Measurements from ENCODE around the gene TMEM121. TPM values are rescaled to one million over a fixed set of nuclear protein-coding genes. Genes with fewer than 3 reads are reported as not detected.
A peak's percentile ranks its signal among the peaks of the same experiment; 100 is the strongest.

The TMEM121 gene
- total RNA-seq, 4 donors from 2014 or later, result 0.48 to 0.96 TPM; not detected in 2

DNA sequence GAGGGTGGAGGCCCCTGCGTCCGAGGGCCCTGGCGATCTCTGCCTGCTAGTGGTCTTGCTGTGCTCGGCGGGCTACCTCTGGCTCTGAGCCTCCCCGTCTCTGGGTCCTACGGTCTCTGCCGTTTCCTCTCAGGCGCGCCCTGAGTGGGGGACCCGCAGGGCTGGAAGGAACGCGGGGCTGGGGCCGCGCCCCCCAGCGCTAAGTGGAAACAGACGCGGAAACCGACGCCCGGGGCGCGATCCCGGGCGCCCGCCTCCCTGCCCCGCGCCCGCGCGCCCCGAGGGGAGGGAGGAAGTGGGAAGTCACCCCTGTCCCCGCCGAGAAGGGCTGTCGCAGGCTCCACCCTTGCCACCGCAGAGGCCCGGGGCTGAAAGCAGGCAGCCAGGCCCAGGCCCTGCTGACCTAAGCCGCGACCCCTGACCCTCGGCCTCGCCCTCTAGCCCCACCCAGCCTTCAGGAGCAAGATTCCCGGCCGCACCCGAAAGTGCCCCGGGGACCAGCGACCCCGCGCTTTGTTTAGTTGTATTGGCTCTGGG lies 38.9 kb upstream of the TMEM121 start:
- TF ChIP-seq EP300 (IDR thresholded peaks at IDR 0.05; ENCODE audit: low read depth), result no peak
- TF ChIP-seq POLR2AphosphoS5 (IDR thresholded peaks at IDR 0.05), result peak in 2 of 3 donors; percentile 6 to 44
- TF ChIP-seq, protein P1, sequence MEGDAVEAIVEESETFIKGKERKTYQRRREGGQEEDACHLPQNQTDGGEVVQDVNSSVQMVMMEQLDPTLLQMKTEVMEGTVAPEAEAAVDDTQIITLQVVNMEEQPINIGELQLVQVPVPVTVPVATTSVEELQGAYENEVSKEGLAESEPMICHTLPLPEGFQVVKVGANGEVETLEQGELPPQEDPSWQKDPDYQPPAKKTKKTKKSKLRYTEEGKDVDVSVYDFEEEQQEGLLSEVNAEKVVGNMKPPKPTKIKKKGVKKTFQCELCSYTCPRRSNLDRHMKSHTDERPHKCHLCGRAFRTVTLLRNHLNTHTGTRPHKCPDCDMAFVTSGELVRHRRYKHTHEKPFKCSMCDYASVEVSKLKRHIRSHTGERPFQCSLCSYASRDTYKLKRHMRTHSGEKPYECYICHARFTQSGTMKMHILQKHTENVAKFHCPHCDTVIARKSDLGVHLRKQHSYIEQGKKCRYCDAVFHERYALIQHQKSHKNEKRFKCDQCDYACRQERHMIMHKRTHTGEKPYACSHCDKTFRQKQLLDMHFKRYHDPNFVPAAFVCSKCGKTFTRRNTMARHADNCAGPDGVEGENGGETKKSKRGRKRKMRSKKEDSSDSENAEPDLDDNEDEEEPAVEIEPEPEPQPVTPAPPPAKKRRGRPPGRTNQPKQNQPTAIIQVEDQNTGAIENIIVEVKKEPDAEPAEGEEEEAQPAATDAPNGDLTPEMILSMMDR (IDR thresholded peaks at IDR 0.05), result no peak
- peak; percentile 58 for TF ChIP-seq POLR2A (IDR thresholded peaks at IDR 0.05)
- peak; percentile 81 for DNase-seq
- Histone ChIP-seq H3K9me3 (no peaks in the 10 kb centered on the region), H3K36me3 (no peaks in the 10 kb centered on the region), H3K27me3 (peaks cover 16% of the 10 kb centered on the region), H3K4me3 (peak overlapping the region; percentile 38 to 64 (median 44)), H3K4me1 (peaks cover 25 to 85% (median 66%) of the 10 kb centered on the region in 4 donors), H3K27ac (peak overlapping the region; percentile 98 to 99 (median 99))
- in situ Hi-C loops (cut with MboI; ENCODE audit: low pct_ligation_motif_present in 1 of 4, low pct_unique_long_range_greater_than_20kb in 1 of 4, low sequenced_read_pairs in 3 of 4) (no loop called here), intact Hi-C loops (cut with DNase I; ENCODE audit: low total_unique reads) (no loop called here)
- WGBS, 2 donors (ENCODE audit: low coverage in 1 of 2), result 2% methylated on average over 12 of the region's 48 CpGs; no CpG with 5 or more reads in 1 of the 2 donors

DNA sequence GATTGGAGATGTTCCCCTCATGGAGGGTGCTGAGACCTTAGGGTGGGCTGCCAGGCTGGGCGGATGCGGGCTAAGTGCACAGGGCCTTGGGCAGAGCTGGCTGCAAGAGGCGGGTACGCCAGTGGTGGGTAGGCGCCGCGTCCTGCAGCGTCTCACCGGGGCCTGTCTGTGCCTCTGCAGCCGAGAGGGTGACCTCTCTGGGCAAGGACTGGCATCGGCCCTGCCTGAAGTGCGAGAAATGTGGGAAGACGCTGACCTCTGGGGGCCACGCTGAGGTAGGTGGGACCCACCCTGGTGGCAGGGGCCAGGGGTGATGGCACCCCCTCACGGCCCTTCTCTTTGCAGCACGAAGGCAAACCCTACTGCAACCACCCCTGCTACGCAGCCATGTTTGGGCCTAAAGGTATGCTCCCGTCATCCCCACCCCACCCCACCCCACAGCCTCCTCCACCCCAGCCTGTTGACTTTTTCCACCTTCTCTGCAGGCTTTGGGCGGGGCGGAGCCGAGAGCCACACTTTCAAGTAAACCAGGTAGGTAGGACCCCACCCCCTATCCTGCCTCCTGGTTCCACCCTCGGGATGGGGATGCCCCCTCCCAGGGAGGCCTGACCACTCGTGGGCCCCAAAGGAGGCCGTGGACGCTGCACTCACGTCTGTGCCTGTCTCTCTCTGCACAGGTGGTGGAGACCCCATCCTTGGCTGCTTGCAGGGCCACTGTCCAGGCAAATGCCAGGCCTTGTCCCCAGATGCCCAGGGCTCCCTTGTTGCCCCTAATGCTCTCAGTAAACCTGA lies 38.2 kb upstream of the TMEM121 start:
- TF ChIP-seq POLR2AphosphoS5 (IDR thresholded peaks at IDR 0.05) (no peak), POLR2A (IDR thresholded peaks at IDR 0.05) (no peak), EP300 (IDR thresholded peaks at IDR 0.05; ENCODE audit: low read depth) (no peak)
- TF ChIP-seq, protein P1 (IDR thresholded peaks at IDR 0.05), result no peak
- in situ Hi-C loops (cut with MboI; ENCODE audit: low pct_ligation_motif_present in 1 of 4, low pct_unique_long_range_greater_than_20kb in 1 of 4, low sequenced_read_pairs in 3 of 4), result no loop called here
- 21% methylated on average over 14 of the region's 26 CpGs; no CpG with 5 or more reads in 1 of the 2 donors for WGBS, 2 donors (ENCODE audit: low coverage in 1 of 2)
- peaks cover 19 to 78% (median 59%) of the 10 kb centered on the region in 4 donors for H3K4me1 ChIP-seq
- no peaks in the 10 kb centered on the region for H3K9me3 ChIP-seq
- peaks cover 16% of the 10 kb centered on the region for H3K27me3 ChIP-seq
- peak; percentile 70 for DNase-seq
- intact Hi-C loops (cut with DNase I; ENCODE audit: low total_unique reads), result no loop called here
- no peaks in the 10 kb centered on the region for H3K36me3 ChIP-seq
- peak overlapping the region; percentile 98 to 99 (median 99) for H3K27ac ChIP-seq
- H3K4me3 ChIP-seq, result peak overlapping the region in 3 of 4 donors; percentile 38 to 64 (median 60)

DNA sequence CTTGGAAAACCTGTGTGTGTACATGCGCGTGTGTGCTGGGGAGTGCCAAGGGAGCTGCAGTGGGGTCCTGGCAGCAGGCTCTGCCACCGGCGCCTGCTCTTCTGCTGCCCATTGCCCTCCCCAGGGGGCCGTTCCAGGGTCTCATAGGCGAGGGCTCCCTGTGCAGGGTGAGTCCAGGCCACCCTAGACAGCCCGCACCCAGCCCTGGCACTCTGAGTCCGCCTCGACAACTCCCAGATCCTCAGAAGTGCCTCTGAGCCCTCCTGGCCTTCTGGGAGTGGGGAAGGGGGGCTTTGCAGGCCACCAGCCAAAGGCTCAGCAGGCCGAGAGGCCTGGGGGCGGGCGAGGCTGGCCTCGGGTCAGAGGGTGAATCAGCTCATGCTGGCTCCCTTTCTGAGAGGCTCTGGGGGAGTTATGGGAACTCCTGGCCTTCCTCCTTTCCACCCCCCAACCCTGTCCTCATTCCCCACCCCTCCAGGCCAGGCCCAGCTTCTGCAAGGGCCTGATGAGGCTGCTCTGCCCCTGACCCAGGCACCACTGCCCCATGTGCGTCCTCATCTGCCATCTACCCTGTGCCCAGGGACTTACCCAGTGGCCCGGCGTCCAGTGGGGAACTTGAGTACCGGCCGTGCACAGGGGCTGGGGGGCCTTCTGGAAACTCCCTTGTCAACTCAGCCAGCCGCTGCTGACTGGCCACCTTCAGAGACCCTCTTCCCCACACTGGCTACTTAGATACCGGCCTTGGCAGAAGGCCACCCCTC lies 37.4 kb upstream of the TMEM121 start:
- no peak for TF ChIP-seq EP300 (IDR thresholded peaks at IDR 0.05; ENCODE audit: low read depth)
- TF ChIP-seq POLR2A (IDR thresholded peaks at IDR 0.05), result no peak
- TF ChIP-seq POLR2AphosphoS5 (IDR thresholded peaks at IDR 0.05), result no peak
- TF ChIP-seq, protein P1 (IDR thresholded peaks at IDR 0.05), result no peak
- Histone ChIP-seq H3K9me3 (no peaks in the 10 kb centered on the region), H3K27ac (peak overlapping the region; percentile 98 to 99 (median 99)), H3K36me3 (no peaks in the 10 kb centered on the region), H3K4me3 (peak overlapping the region in 2 of 4 donors; percentile 60 to 64), H3K27me3 (peaks cover 16% of the 10 kb centered on the region), H3K4me1 (peaks cover 14 to 70% (median 54%) of the 10 kb centered on the region in 4 donors)
- DNase-seq, result no peak
- in situ Hi-C loops (cut with MboI; ENCODE audit: low pct_ligation_motif_present in 1 of 4, low pct_unique_long_range_greater_than_20kb in 1 of 4, low sequenced_read_pairs in 3 of 4), result no loop called here
- WGBS, 2 donors (ENCODE audit: low coverage in 1 of 2), result 44% methylated on average over 14 of the region's 20 CpGs; no CpG with 5 or more reads in 1 of the 2 donors
- intact Hi-C loops (cut with DNase I; ENCODE audit: low total_unique reads), result no loop called here
